ENCODE measurements around the gene UNC13B. TPM values are rescaled to one million over a fixed set of nuclear protein-coding genes. Genes with fewer than 3 reads are reported as not detected.
"Not testable (repeated sequence)": the region's sequence is repeated elsewhere in the genome, so short reads cannot be mapped to it uniquely, and the experiment has no call there.

Gene UNC13B
- polyA plus RNA-seq, 4 donors = 23.9 to 26.7 (median 26.5) TPM

DNA sequence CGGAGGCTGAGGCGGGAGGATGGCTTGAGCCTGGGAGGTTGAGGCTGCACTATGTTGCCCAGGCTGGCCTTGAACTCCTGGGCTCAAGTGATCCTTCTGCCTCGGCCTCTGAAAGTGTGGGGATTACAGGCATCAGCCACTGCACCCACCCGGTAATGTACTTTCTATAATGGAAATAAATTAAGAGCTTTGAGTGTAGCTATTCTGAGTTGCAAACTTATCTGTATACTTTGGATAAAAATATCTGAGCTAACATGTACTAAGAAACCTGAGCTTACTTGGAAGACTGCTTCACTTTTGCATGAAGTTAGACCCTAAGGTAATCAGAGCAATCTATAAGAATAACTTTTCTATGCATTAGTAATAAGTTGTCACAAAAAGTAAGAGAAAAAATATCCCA, 50.0 kb downstream of the UNC13B start:
- no peak for DNase-seq (ENCODE audit: low read depth in 4 of 4, low spot score in 2 of 4)

DNA sequence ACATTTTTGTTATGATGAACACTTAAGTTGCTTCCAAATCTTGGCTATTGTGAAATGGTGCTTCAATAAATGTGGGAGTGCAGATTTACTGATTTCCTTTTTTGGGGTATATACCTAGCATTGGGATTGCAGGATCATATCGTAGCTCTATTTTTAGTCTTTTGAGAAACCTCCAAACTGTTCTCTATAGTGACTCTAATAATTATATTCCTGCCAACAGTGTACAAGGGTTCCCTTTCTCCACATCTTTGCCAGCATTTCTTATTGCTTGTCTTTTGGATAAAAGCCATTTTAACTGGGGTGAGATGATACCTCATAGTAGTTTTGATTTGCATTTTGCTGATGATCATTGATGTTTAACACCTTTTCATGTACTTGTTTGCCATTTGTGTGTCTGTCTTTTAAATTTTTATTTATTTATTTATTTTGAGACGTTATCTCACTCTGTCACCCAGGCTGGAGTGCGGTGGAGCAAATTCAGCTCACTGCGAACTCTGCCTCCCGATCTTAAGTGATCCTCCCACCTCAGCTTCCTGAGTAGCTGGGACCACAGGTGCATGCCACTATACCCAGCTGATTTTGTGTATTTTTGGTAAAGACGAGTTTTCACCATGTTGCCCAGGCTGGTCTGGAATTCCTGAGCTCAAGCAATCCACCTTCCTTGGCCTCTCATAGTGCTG, 59.0 kb downstream of the UNC13B start:
- no peak for DNase-seq (ENCODE audit: low read depth in 4 of 4, low spot score in 2 of 4)

DNA sequence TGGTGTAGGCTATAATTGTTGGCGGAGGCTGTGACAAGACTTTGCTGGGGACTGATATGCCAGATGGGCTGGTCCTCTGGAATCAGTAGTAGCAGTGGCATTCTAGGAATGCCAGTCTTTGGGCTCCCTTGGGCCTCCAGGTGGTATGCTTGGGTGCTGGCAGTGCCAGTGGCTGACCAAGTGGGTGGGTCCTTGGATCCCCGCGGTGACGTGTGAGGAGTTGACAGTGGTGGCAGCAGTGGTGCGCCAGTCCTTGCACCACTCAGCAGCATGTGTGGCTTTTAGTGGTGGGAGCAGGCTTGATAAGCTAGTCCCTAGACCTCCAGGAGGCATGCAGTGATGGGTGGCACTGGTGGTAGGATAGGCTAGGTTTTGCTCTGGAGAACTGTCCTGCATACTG, 63.9 kb downstream of the UNC13B start:
- DNase-seq (ENCODE audit: low read depth in 4 of 4, low spot score in 2 of 4) = no peak

DNA sequence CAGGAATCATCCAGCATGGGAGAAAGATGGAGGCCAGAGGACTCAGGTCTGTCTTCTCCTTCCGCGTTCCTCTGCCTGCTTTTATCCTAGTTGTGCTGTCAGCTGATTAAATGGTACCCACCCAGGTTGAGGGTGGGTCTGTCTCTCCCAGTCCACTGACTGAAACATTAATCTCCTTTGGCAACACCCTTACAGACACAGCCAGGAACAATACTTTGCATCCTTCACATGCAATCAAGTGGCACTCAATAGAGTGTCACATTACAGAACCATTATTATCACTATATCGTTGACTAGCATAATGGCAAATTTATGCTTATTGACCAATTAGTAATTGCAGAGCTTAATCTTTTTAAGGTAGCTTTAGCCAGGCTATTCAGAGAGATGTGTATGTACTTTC, 64.8 kb downstream of the UNC13B start:
- no peak for DNase-seq (ENCODE audit: low read depth in 4 of 4, low spot score in 2 of 4)

DNA sequence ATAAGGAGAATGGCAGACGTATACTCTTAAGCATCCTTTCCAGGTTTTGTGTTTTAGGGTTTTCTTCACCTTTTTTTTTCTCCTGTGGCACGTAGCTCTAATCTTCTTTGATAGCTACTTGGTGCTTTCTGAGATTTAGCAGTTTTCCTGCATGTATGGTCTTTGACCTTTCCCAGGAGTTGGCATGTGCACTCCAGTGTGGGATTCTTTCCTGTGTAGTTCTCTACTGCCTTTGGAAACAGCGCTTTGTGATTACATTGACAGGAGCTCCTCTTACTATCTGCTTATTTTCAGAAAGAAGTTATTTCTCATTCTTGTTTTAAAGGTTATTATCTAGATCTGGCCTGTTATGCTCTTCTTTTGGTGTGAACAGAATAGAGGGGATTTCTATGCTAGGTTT, 65.5 kb downstream of the UNC13B start:
- DNase-seq (ENCODE audit: low read depth in 4 of 4, low spot score in 2 of 4) = no peak

DNA sequence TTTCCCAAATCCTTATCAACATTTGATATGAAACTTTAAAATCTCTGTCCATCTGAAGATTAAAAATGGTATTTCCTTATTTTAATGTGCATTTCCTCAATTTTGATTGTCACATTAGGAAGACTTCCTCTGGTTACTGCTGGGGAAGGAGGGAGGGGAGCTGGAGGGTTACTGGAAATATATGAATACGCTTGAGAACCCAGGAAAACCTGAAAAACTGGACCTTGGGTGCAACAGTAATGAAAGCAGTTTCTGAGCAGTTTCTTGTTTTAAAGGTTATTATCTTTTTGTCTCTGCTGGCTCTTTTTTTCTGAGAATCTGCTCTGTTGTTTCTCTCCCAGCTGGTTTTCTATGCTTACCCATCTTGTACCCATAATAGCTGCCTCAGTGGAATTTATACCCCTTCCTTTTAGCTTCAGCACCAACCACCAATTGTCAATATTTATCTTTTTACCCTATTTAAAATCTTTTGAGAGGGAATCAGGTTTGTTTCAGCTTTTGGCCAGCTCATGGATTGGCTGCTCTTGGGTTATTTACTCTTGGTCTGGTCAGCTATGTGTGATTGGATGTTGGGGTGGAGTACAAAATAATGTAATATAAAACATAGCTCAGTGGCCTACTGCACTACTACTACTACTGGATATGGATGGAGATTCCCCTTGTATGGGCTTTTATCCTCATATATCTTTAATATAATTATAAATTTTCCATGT, 67.4 kb downstream of the UNC13B start:
- DNase-seq (ENCODE audit: low read depth in 4 of 4, low spot score in 2 of 4) = peak in 1 of 4 donors; percentile 17

DNA sequence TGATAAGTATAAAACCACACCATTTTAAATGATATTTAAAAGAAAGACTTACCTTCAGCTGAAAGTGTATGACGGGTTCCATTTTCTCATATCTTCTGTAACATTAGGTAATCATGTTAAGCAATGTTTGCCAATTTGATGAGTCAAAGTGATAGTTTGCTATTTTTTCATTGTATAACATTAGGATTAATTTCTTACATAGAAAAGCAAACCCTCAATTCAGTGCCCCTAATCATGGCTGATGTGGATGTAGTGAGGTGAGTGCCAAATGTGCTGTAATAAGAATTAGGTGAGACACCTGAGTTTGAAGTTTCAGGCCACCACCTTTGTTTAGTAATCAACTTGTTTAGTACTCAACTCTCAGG, 68.0 kb downstream of the UNC13B start:
- DNase-seq (ENCODE audit: low read depth in 4 of 4, low spot score in 2 of 4) = no peak

DNA sequence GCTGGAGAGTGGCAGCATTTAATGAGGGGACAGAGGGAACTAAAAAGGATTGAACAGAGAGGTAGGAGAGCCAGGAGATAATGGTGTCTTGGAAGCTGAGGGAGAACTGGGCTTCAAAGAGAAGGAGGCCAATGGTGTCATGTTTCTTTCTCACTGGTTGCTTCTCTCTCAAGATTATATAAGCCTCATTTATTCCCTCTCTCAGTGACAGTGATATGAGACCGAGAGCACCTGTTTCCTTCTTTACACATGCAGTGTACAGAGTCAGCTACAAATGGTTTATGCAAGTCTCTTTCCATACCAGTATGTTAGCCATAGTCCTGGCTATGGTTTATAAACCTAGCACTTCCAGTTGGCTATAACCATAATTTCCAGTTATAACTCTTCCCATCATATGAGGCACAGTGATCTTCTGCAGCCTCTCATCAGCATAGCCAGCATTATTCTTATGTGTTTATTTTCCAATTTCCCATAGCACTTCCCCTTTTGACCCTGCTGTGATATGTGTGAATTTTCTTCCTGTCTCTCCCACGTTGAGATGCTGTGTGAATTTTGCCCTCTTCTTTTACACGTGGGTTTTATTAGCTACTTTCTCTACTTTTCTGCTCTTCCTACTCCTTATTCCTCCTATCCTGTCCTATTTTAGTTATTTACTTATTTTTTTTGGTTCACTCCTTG, 71.2 kb downstream of the UNC13B start:
- DNase-seq (ENCODE audit: low read depth in 4 of 4, low spot score in 2 of 4) = no peak

GRCh38 chr9:35236692-35237091, 74.9 kb downstream of the UNC13B start:
- no peak for DNase-seq (ENCODE audit: low read depth in 4 of 4, low spot score in 2 of 4)

- DNase-seq (ENCODE audit: low read depth in 4 of 4, low spot score in 2 of 4) = no peak
These were observed 75.5 kb downstream of the UNC13B start for GRCh38 chr9:35237311-35237710.

- DNase-seq (ENCODE audit: low read depth in 4 of 4, low spot score in 2 of 4) = not testable (repeated sequence)
These were observed 84.1 kb downstream of the UNC13B start for GRCh38 chr9:35245945-35246344.

DNA sequence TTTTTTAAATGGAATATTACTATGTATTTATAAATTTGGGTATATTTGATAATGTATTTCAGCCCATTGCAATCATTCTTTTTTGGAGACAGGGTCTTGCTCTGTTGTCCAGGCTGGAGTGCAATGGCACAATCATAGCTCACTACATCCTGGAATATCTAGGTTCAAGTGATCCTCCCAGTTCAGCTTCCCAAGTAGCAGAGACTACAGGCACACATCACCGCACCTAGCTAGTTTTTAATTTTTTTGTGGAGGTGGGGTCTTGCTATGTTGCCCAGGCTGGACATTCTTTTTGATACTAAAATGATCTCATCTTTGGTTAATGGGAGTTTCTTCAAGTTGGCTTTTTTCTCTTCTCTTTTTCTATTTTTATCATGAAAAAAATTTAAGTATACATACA, 91.3 kb downstream of the UNC13B start:
- no peak for DNase-seq (ENCODE audit: low read depth in 4 of 4, low spot score in 2 of 4)

DNA sequence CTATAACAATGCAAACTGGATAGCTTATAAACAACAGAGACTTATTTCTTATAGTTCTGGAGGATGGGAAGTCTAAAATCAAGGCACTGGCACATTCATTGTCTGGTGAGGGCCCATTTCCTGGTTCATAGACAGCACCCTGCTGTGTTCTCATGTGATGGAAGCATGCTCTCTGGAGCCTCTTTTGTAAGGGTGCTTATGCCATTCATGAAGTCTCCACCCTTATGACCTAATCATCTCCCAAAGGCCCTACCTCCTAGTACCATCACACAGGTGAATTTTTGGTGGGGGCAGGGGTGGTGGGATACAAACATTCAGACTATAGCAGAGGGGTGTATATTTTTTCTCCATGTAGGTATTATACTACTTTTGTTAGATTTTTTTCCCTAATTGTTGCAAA, 92.4 kb downstream of the UNC13B start:
- no peak for DNase-seq (ENCODE audit: low read depth in 4 of 4, low spot score in 2 of 4)

DNA sequence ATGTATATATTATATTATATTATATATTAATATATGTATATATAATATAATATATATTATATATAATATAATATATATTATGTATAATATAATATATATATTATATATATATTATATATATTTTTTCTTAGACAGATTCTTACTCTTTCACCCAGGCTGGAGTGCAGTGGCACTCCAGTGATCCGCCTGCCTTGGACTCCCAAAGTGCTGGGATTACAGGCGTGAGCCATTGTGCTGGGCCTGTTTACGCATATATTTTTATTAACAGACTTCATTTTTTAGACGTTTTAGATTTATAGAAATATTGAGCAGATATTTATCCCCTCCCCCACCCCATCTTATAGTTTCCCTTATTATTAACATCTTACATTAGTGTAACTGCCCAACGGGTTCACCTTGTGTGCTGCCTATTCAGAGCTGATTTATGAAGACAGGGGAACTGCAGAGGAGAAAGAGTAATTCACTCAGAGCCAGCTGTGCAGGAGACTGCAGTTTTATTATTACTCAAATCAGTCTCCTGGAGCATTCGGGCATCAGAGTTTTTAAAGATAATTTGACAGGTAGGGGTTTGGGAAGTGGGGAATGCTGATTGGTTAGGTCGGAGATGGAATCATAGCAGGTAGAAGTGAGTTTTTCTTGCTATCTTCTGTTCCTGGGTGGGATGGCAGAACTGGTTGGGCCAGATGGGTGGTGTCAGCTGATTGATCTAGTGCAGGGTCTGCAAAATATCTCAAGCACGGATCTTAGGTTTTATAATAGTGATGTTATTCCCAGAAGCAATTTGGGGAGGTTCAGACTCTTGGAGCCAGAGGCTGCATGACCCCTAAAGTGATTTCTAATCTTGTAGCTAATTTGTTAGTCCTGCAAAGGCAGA, 93.4 kb downstream of the UNC13B start:
- DNase-seq (ENCODE audit: low read depth in 4 of 4, low spot score in 2 of 4) = no peak

GRCh38 chr9:35257986-35258659, 96.3 kb downstream of the UNC13B start:
- no peak for DNase-seq (ENCODE audit: low read depth in 4 of 4, low spot score in 2 of 4)

- DNase-seq (ENCODE audit: low read depth in 4 of 4, low spot score in 2 of 4) = peak; percentile 17 to 75 (median 38)
These were observed 97.1 kb downstream of the UNC13B start for GRCh38 chr9:35258660-35259474.

GRCh38 chr9:35260186-35260585, 98.4 kb downstream of the UNC13B start:
- DNase-seq (ENCODE audit: low read depth in 4 of 4, low spot score in 2 of 4) = no peak

GRCh38 chr9:35262064-35262463, 100.3 kb downstream of the UNC13B start:
- DNase-seq (ENCODE audit: low read depth in 4 of 4, low spot score in 2 of 4) = no peak

DNA sequence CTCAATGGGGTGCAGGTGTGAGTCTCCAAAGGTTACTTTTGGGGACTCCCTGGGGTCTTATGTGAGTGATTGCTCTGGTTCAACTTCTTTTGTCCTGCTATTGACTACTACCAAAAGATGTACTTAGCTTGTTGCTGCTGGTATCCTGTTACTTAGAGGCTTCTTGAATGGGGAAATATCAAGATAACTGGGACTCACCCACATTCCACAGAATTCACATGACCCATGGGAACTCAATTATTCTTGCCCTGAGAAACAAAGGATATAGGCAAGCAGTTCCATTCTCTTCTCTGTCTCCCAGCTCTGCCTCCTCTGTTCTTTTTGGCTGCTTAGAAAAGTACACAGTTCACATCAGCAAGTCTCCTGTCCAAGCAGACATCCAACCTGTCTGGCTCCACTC, 105.9 kb downstream of the UNC13B start:
- no peak for DNase-seq (ENCODE audit: low read depth in 4 of 4, low spot score in 2 of 4)

- DNase-seq (ENCODE audit: low read depth in 4 of 4, low spot score in 2 of 4) = no peak
These were observed 108.1 kb downstream of the UNC13B start for GRCh38 chr9:35269919-35270318.
